SK-N-SH (cell line): ENCODE results near the gene TMEM150C. TPM values are rescaled to one million over a fixed set of nuclear protein-coding genes. Genes with fewer than 3 reads are reported as not detected.

Experiments
- CTCF ChIA-PET: fragments of 300-600, 350-600 bp; formaldehyde crosslinking; extraction: SDS; loops from one replicate; lab custom pipeline; 2021; lab: Yijun Ruan, JAX
- POLR2A ChIA-PET: fragments of 350-600 bp; sonication (Branson Sonifier 250); formaldehyde crosslinking; extraction: SDS; loops from one replicate; lab custom pipeline; 2020; ENCODE audit warnings: antibody characterized with exemption, inconsistent platforms; lab: Yijun Ruan, JAX
- DNase-seq: peaks from one replicate; pipeline ENCODE4 v3.0.0; 2012
- H2AFZ ChIP-seq: fragments of 200-600 bp; sonication (generic); 2 replicates; pipeline ENCODE4 v1.8.1; 2016; ENCODE audit warnings: antibody characterized with exemption, mild to moderate bottlenecking, low read depth
- H3F3A ChIP-seq: fragments of 200-600 bp; sonication (generic); replicated peaks from 2 replicates; pipeline ENCODE3; 2016; ENCODE audit warnings: antibody characterized with exemption, mild to moderate bottlenecking; ENCODE audit not compliant: insufficient read depth
- H3K27ac ChIP-seq, 2 experiments: fragments of 200-500 bp in 1 of 2; fragments of 200-600 bp in 1 of 2; sonication (Bioruptor generic) in 1 of 2; sonication (generic), shearing (Covaris generic) in 1 of 2; 2 replicates each; pipeline versions ENCODE4 v1.5.1 to v1.6.1; 2014 to 2016; ENCODE audit warnings: low read depth in 2 of 2, inconsistent platforms in 1 of 2, low read length in 1 of 2, mild to moderate bottlenecking in 1 of 2, mixed read lengths in 1 of 2
- H3K27me3 ChIP-seq: fragments of 200-600 bp; sonication (generic), shearing (Covaris generic); 2 replicates; pipeline ENCODE4 v1.6.1; 2016; ENCODE audit warnings: mixed run types; ENCODE audit not compliant: insufficient read depth
- H3K36me3 ChIP-seq, 2 experiments: fragments of 200-500 bp in 1 of 2; fragments of 200-600 bp in 1 of 2; sonication (Bioruptor generic) in 1 of 2; sonication (generic) in 1 of 2; replicated peaks in 1 of 2; 2 replicates each; pipeline versions ENCODE3 to v1.5.1; 2014 to 2016; ENCODE audit warnings: low read length in 1 of 2, mild to moderate bottlenecking in 1 of 2; ENCODE audit not compliant: insufficient read depth in 2 of 2, control insufficient read depth in 1 of 2
- H3K4me1 ChIP-seq, 2 experiments: fragments of 200-500 bp in 1 of 2; fragments of 200-600 bp in 1 of 2; sonication (Bioruptor generic) in 1 of 2; sonication (generic), shearing (Covaris generic) in 1 of 2; 2 replicates each; pipeline versions ENCODE4 v1.5.1 to v1.6.1; 2014 to 2016; ENCODE audit warnings: low read depth in 1 of 2, low read length in 1 of 2, mixed run types in 1 of 2; ENCODE audit not compliant: insufficient read depth in 2 of 2, control insufficient read depth in 1 of 2
- H3K4me2 ChIP-seq: fragments of 200-600 bp; sonication (generic), shearing (Covaris generic); 2 replicates; pipeline ENCODE4 v1.6.1; 2017; ENCODE audit warnings: mixed run types
- H3K4me3 ChIP-seq, 2 experiments: fragments of 200-500 bp in 1 of 2; fragments of 200-600 bp in 1 of 2; sonication (Bioruptor generic) in 1 of 2; sonication (generic), shearing (Covaris generic) in 1 of 2; 2 replicates each; pipeline versions ENCODE4 v1.5.1 to v1.8.1; 2014 to 2016; ENCODE audit warnings: low read depth in 2 of 2, inconsistent platforms in 1 of 2, low read length in 1 of 2, mild to moderate bottlenecking in 1 of 2, mixed read lengths in 1 of 2, moderate library complexity in 1 of 2
- H3K79me2 ChIP-seq: fragments of 200-600 bp; sonication (generic); 2 replicates; pipeline ENCODE4 v1.8.1; 2017; ENCODE audit warnings: mild to moderate bottlenecking; ENCODE audit not compliant: insufficient read depth
- H3K9ac ChIP-seq: fragments of 200-600 bp; sonication (generic); 2 replicates; pipeline ENCODE4 v1.6.1; 2017; ENCODE audit warnings: mixed run types
- H3K9me2 ChIP-seq: fragments of 200-600 bp; sonication (generic); 2 replicates; pipeline ENCODE4 v1.6.1; 2017; ENCODE audit warnings: mixed run types
- H3K9me3 ChIP-seq: fragments of 200-600 bp; sonication (generic); 2 replicates; pipeline ENCODE4 v1.6.1; 2017; ENCODE audit warnings: mixed run types, mild to moderate bottlenecking, moderate library complexity
- H4K20me1 ChIP-seq: fragments of 200-600 bp; sonication (generic); 2 replicates; pipeline ENCODE4 v1.6.1; 2017; ENCODE audit warnings: mild to moderate bottlenecking, mixed run types; ENCODE audit not compliant: insufficient read depth
- CHD2 ChIP-seq: fragments of 150-350 bp; IDR thresholded peaks from 2 replicates; pipeline ENCODE4 v1.6.1; 2018; ENCODE audit warnings: low read length; ENCODE audit not compliant: partially characterized antibody
- CTCF ChIP-seq: fragments of 200-600 bp; sonication (generic); IDR thresholded peaks from 2 replicates; pipeline ENCODE4 v1.6.1; 2017; ENCODE audit warnings: antibody characterized with exemption, mild to moderate bottlenecking, moderate library complexity
- ELF1 ChIP-seq: IDR thresholded peaks from 2 replicates; pipeline ENCODE4 v1.4.0; 2012
- FOXJ3 ChIP-seq: sonication (generic); formaldehyde crosslinking; IDR thresholded peaks from 2 replicates; pipeline ENCODE4 v1.5.1; 2020; ENCODE audit warnings: mild to moderate bottlenecking, missing genetic modification reagents
- GABPA ChIP-seq: IDR thresholded peaks from 2 replicates; pipeline ENCODE4 v1.4.0; 2012; ENCODE audit warnings: low read depth, mild to moderate bottlenecking
- GATA2 ChIP-seq: sonication (generic); formaldehyde crosslinking; IDR thresholded peaks from 2 replicates; pipeline ENCODE4 v1.5.0; 2020; ENCODE audit warnings: mild to moderate bottlenecking, missing genetic modification reagents
- IRF3 ChIP-seq: fragments of 150-350 bp; IDR thresholded peaks from 2 replicates; pipeline ENCODE4 v1.6.1; 2016; ENCODE audit warnings: mild to moderate bottlenecking, low read depth, low read length
- JUND ChIP-seq: IDR thresholded peaks from 2 replicates; pipeline ENCODE4 v1.4.0; 2012
- MAX ChIP-seq: IDR thresholded peaks from 2 replicates; pipeline ENCODE4 v1.4.0; 2012; ENCODE audit warnings: low read depth
- NFIC ChIP-seq: IDR thresholded peaks from 2 replicates; pipeline ENCODE4 v1.4.0; 2012; ENCODE audit warnings: borderline replicate concordance
- POLR2AphosphoS5 ChIP-seq: IDR thresholded peaks from 2 replicates; pipeline ENCODE4 v1.6.1; 2012; ENCODE audit warnings: low read depth, low read length
- RAD21 ChIP-seq: IDR thresholded peaks from 2 replicates; pipeline ENCODE4 v1.6.1; 2012; ENCODE audit warnings: mild to moderate bottlenecking, low read length
- RFX5 ChIP-seq: IDR thresholded peaks from 2 replicates; pipeline ENCODE4 v1.6.1; 2012; ENCODE audit warnings: mild to moderate bottlenecking, improper control_type of control experiment, low read length
- RXRA ChIP-seq: IDR thresholded peaks from 2 replicates; pipeline ENCODE4 v1.4.0; 2012; ENCODE audit warnings: low read depth, mild to moderate bottlenecking, borderline replicate concordance
- SMC3 ChIP-seq: IDR thresholded peaks from 2 replicates; pipeline ENCODE4 v1.6.1; 2012; ENCODE audit warnings: low read depth, low read length, improper control_type of control experiment
- TCF12 ChIP-seq: IDR thresholded peaks from 2 replicates; pipeline ENCODE4 v1.4.0; 2012
- USF1 ChIP-seq: IDR thresholded peaks from 2 replicates; pipeline ENCODE4 v1.4.0; 2012; ENCODE audit warnings: low read depth, borderline replicate concordance
- USF2 ChIP-seq: fragments of 150-350 bp; IDR thresholded peaks from 2 replicates; pipeline ENCODE4 v1.6.1; 2017; ENCODE audit warnings: antibody characterized with exemption, low read length, low read depth, borderline replicate concordance
- YY1 ChIP-seq: IDR thresholded peaks from 2 replicates; pipeline ENCODE4 v1.4.0; 2012; ENCODE audit warnings: low read depth, mild to moderate bottlenecking
- ZBTB33 ChIP-seq: IDR thresholded peaks from 2 replicates; pipeline ENCODE4 v1.4.0; 2012; ENCODE audit warnings: low read depth, borderline replicate concordance
- WGBS: methylation state at CpG from one replicate; pipeline ENCODE4 v1.1.6; 2017; ENCODE audit warnings: low lambda C conversion rate; 5-methylcytosine and 5-hydroxymethylcytosine counted together
- polyA plus RNA-seq, 3 experiments: library from polyadenylated mRNA; depleted of rRNA; stranded (reverse); fragments of >200 nt; gene quantifications; 2 replicates each; pipeline ENCODE4 v1.2.3, GENCODE V29; 2012

The TMEM150C gene
- polyA plus RNA-seq, 1 of the 3 experiments (the other 2 are of a cell fraction), result 1.0 TPM

- no peak for TF ChIP-seq USF2
- peak; percentile 67 for TF ChIP-seq CTCF
- peak; percentile 77 for TF ChIP-seq NFIC
- no peak for TF ChIP-seq JUND
- TF ChIP-seq SMC3, result peak; percentile 66
- TF ChIP-seq RXRA, result no peak
- peak; percentile 24 for TF ChIP-seq CHD2
- TF ChIP-seq GABPA, result no peak
- TF ChIP-seq RAD21, result peak; percentile 80
- no peak for TF ChIP-seq TCF12
- no peak for TF ChIP-seq USF1
- no peak for TF ChIP-seq FOXJ3 (CRISPR knock-in tag)
- no peak for TF ChIP-seq RFX5
- no peak for TF ChIP-seq MAX
- no peak for TF ChIP-seq IRF3
- 0 out of 2 replicates have a peak, but pooled peaks have one; percentile 22 for TF ChIP-seq POLR2AphosphoS5
Observed at GRCh38 chr4:82462415-82462831, 99.4 kb downstream of the TMEM150C start (continued).

GRCh38 chr4:82461710-82462109 is 100.1 kb downstream of the TMEM150C start:
- 92% methylated on average over 2 of the region's 2 CpGs for WGBS
- H3K27ac ChIP-seq, result no peak overlapping the region
- H3F3A ChIP-seq, result peaks cover 29% of the 10 kb centered on the region
- CTCF ChIA-PET, result interaction anchor here (0.6 to 3.3 kb wide), 21 partner anchors 9 to 803 kb away, joined by 3 to 20 read pairs (median 3); partner anchors contain the start of gene SCD5
- no peak for DNase-seq
- TF ChIP-seq FOXJ3 (CRISPR knock-in tag), result no peak
- TF ChIP-seq GATA2 (CRISPR knock-in tag), result no peak
- TF ChIP-seq YY1, result no peak
- no peak for TF ChIP-seq CTCF
- TF ChIP-seq GABPA, result no peak
- TF ChIP-seq CHD2, result no peak
- no peak for TF ChIP-seq RAD21
- no peak for TF ChIP-seq ZBTB33
- TF ChIP-seq ELF1, result no peak
- no peak for TF ChIP-seq SMC3
- no peak for TF ChIP-seq IRF3
- no peak for TF ChIP-seq RFX5
- POLR2A ChIA-PET, result no interaction called here
- no peaks in the 10 kb centered on the region for H3K79me2 ChIP-seq
- H3K9me2 ChIP-seq, result no peaks in the 10 kb centered on the region
- H4K20me1 ChIP-seq, result no peaks in the 10 kb centered on the region
- no peak overlapping the region for H3K9ac ChIP-seq
- no peaks in the 10 kb centered on the region for H3K27me3 ChIP-seq
- H3K36me3 ChIP-seq, result peaks cover 39% of the 10 kb centered on the region in 2 experiments
- no peak overlapping the region for H3K4me3 ChIP-seq
- no peaks in the 10 kb centered on the region; a peak in 1 of 4 replicates for H3K4me1 ChIP-seq
- no peak overlapping the region for H2AFZ ChIP-seq
- H3K4me2 ChIP-seq, result no peak overlapping the region
- no peaks in the 10 kb centered on the region for H3K9me3 ChIP-seq
